Stimulated activated CD4-positive, alpha-beta T cell treated with anti-CD3 and anti-CD28 coated beads, Interleukin-1b, Interleukin-23, amount 100 ng/mL, for 24 hours (primary cell): Measurements from ENCODE around the gene TUBB1.

Experiments
- DNase-seq, 4 experiments: peaks; one replicate each; pipeline ENCODE4 v3.0.0-alpha.2; 2020; ENCODE audit warnings: low read depth in 4 of 4, low spot score in 1 of 4

TUBB1 gene

GRCh38 chr20:59042151-59042795, 23.0 kb downstream of the TUBB1 start, which contains the start of gene PRELID3B:
Gene PRELID3B (minus strand): TSS chr20:59042786. CDS start chr20:59042730, 56 bp downstream.
- no peak for DNase-seq

DNA sequence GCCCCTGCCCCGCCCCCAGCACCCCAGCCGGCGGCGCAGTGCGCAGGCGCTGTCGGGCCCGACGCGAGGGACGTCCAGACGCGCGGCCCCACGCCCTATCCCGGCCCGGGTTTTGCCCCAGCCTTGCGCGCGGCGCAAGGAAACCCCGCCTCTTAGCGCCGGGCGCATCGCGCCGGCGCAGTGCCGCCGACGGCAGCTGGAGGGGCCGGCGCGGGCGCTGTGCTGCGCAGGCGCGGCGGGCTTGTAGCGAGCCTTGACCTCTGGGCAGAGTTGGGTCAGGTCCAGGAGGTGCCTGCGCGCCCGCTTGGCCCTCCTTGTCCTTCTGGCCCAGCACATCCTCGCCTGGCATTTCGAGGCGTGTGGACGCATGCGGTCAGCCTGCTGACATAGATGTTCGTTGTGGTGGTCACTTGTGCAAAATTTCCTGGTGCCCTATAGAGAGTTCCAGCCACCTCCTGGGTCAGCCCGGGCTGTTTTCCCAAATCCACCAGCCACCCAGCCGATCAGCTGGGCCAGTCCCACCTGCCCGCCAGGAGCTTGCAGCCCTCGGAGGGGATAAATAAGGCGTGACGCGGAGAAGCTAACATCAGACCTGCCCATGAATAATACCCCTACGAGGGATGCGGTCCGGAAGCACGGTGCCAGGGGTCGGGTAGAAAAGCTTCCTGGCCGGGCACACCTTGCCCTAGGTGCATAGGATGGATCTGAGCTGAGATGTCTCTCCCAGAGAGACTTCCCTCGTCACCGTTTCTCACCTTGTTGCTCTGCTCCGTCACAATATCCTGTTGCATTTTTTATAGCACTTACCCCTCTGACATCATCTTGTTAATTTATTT, 23.8 kb downstream of the TUBB1 start:
- peak; percentile 81 to 94 (median 92) for DNase-seq

- no peak for DNase-seq
These were observed 24.5 kb downstream of the TUBB1 start for GRCh38 chr20:59043698-59044097.

DNA sequence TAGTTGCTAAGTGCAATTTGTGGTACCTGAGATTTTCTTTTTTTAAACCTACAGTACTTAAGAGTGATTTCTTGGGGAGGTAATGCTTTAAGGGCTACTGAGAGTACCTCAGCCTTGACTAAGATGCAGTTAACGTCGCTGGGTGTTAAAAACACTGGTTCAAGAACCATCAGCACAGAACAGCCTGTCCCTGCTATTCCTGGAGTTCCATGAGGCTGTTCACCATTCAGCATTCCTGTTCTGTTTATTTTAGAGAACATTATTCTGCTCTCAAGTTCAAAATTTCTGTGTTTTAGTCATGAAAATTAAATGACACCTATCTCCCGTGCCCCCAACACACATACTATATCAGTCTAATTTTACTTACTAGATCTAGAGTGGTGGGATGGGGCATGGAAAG, 25.1 kb downstream of the TUBB1 start:
- no peak for DNase-seq

- no peak for DNase-seq
These were observed 25.6 kb downstream of the TUBB1 start for GRCh38 chr20:59044796-59045195.

DNA sequence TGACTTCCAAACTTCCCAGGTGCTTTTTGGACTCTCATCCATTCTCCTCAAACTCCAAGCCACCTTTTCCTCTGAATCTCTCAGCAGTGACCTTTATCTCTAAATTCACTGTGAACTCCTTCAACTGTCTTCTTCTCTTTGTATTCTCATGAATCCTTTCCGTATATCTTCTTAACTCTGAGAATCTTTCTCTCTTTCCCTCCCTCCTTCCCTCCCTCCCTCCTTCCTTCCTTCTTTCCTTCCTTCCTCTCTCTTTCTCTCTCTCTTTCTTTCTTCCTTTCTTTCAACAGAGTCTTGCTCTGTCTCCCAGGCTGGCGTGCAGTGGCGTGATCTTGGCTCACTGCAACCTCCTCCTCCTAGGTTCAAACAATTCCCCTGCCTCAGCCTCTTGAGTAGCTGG, 27.6 kb downstream of the TUBB1 start:
- no peak for DNase-seq

GRCh38 chr20:59047938-59048680, 28.9 kb downstream of the TUBB1 start:
- no peak for DNase-seq

DNA sequence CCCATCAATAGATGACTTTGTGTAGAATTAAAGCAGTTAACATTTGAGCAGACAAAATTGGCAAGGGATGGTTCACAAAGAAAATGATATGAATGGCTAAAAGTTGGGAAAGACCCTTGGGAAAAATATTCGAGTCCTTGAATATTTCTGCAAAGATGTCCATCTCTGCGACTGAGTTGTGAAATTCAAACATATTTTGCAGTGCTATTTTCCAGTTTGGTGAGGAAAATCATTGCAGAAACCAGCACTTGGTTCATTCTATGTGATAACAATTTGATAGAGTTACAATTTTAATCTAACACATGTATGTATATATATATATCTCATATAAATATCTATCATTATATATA, 29.4 kb downstream of the TUBB1 start:
- no peak for DNase-seq

DNA sequence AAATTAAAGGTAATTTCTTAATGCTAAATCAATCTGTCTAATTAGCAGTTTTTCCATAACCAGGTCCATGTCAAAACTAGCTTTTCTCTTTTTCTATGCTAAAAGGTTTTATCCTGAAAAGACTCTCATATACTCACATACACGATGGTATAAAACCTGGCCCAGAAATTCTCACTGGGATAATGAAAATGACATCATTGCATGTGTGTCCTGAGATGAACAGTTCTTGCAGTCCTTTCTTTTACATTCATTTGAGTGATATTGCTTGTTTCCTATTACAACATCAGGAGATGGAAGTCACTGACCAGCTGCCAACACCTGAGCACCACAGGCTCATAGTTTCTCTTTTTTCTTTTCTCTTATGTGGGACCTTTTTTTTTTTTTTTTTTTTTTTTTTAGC, 31.2 kb downstream of the TUBB1 start:
- DNase-seq: no peak

- DNase-seq: no peak
These were observed 32.5 kb downstream of the TUBB1 start for GRCh38 chr20:59051666-59052185.

- DNase-seq: no peak
These were observed 36.1 kb downstream of the TUBB1 start for GRCh38 chr20:59055302-59055701.

GRCh38 chr20:59062081-59062480, 42.9 kb downstream of the TUBB1 start:
- no peak for DNase-seq

DNA sequence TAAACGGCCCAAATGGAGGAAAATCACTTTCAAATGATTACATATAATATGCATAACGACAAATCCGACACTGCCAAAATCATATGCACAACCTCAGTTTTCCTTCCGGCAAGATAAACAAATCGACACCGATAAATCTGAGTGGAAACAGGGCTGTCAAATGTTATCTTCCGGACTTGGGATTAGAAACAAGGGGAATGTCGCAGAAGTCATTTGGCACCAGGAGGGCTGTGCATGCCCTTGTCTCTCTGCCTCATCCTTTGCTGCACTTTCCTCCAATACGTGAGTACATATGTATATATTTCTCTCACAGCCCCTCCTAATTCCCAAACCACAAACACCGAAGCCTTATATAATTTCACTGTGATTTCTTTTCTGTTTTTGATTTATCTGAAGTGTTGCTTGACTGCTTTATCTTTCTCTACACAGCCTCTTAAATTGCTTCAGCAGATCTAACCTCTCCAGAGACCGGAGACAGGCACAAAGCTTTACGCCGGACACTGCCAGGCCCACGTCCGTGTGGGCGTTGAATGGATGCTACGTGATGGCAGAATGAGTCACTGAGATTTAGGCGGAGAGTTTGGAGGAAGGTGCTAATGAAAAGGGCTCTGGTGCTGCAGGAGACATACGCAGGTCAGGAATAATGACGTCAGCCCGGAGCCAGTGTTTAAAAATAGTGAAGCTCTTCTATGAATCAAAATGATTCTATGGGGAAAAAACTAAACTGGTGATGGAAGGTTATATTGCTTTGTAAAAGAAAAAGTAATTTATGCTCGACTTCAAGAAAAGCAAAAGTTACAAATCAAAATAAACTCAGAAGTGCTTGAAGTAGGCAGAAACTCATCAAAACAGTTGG, 44.4 kb downstream of the TUBB1 start:
- no peak for DNase-seq

- no peak for DNase-seq
These were observed 45.0 kb downstream of the TUBB1 start for GRCh38 chr20:59064214-59064722.

- DNase-seq: no peak
These were observed 49.3 kb downstream of the TUBB1 start for GRCh38 chr20:59068534-59068933.

GRCh38 chr20:59069026-59069425, 49.8 kb downstream of the TUBB1 start:
- no peak for DNase-seq

GRCh38 chr20:59071216-59071615, 52.0 kb downstream of the TUBB1 start:
- no peak for DNase-seq

GRCh38 chr20:59073582-59073981, 54.4 kb downstream of the TUBB1 start:
- no peak for DNase-seq

DNA sequence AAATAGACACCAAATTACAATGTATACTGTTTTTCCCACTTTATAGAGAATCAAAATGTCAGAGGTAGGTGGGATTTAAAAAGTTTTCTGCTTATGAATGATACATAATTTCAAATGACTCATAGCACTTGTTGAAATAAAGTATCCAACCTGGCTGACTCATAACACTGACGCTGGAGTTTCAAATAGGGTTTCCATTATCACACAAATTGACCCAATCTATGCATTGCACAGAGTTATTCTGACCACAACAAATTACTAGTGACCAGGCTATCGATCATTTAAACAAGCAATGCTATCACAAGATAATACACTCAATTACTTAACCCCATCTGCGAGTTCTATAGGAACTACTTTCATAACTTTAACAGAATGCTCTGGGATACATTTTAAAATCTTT, 55.2 kb downstream of the TUBB1 start:
- no peak for DNase-seq

- DNase-seq: no peak
These were observed 56.8 kb downstream of the TUBB1 start for GRCh38 chr20:59075934-59076508.
